ENCODE data around the gene COQ8A. TPM values are rescaled to one million over a fixed set of nuclear protein-coding genes. Genes with fewer than 3 reads are reported as not detected.
"Not testable (repeated sequence)": the region's sequence is repeated elsewhere in the genome, so short reads cannot be mapped to it uniquely, and the experiment has no call there.

The COQ8A gene
- polyA plus RNA-seq, 1 donor: 38.7 TPM

GRCh38 chr1:226950871-226951270 lies 10.8 kb downstream of the COQ8A start:
- H3K4me3 ChIP-seq (ENCODE audit: low read length): no peak overlapping the region
- WGBS (ENCODE audit: insufficient coverage, low lambda C conversion rate): no CpG with 5 or more reads among the region's 6 CpGs

GRCh38 chr1:226951286-226952117 lies 11.4 kb downstream of the COQ8A start:
- peaks cover 3% of the 10 kb centered on the region for H3K36me3 ChIP-seq (ENCODE audit: control insufficient read depth, insufficient read depth, low read length)
- WGBS (ENCODE audit: insufficient coverage, low lambda C conversion rate): 90% methylated on average over 2 of the region's 12 CpGs
- no peak overlapping the region for H3K4me3 ChIP-seq (ENCODE audit: low read length)
- DNase-seq: no peak
- H3K9me3 ChIP-seq (ENCODE audit: control insufficient read depth, low read depth, low read length): no peaks in the 10 kb centered on the region
- no peaks in the 10 kb centered on the region for H3K27me3 ChIP-seq (ENCODE audit: control insufficient read depth, insufficient read depth, low read length)
- peaks cover under 1% of the 10 kb centered on the region for H3K4me1 ChIP-seq (ENCODE audit: control insufficient read depth, insufficient read depth, low read length)
- no peak overlapping the region for H3K27ac ChIP-seq (ENCODE audit: low read length)

More at GRCh38 chr1:226950871-226951270, 10.8 kb downstream of the COQ8A start:
- Histone ChIP-seq H3K27me3 (ENCODE audit: control insufficient read depth, insufficient read depth, low read length) (no peaks in the 10 kb centered on the region), H3K4me1 (ENCODE audit: control insufficient read depth, insufficient read depth, low read length) (peaks cover 6% of the 10 kb centered on the region), H3K36me3 (ENCODE audit: control insufficient read depth, insufficient read depth, low read length) (peaks cover 3% of the 10 kb centered on the region), H3K9me3 (ENCODE audit: control insufficient read depth, low read depth, low read length) (no peaks in the 10 kb centered on the region), H3K27ac (ENCODE audit: low read length) (no peak overlapping the region)
- no peak for DNase-seq

DNA sequence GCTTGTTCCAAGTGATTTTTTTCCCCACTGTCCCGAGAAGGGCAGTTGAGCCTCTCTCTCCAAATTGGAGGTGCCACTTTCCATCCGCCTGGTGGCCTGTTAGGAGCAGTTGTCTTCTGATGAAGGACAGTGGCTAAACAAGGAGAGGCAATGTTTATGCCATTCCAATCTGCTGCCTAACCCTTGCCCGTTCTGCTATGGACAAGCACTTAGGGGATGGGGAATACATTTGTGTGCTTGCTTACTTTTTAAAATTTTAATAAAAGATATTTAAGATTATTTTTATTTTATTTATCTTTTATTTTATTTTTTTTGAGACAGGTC lies 12.0 kb downstream of the COQ8A start:
- H3K36me3 ChIP-seq (ENCODE audit: control insufficient read depth, insufficient read depth, low read length): peaks cover 3% of the 10 kb centered on the region
- no peaks in the 10 kb centered on the region for H3K9me3 ChIP-seq (ENCODE audit: control insufficient read depth, low read depth, low read length)
- WGBS (ENCODE audit: insufficient coverage, low lambda C conversion rate): no CpG with 5 or more reads among the region's 3 CpGs
- H3K27me3 ChIP-seq (ENCODE audit: control insufficient read depth, insufficient read depth, low read length): no peaks in the 10 kb centered on the region
- no peak for DNase-seq
- no peak overlapping the region for H3K4me3 ChIP-seq (ENCODE audit: low read length)
- no peak overlapping the region for H3K27ac ChIP-seq (ENCODE audit: low read length)
- no peaks in the 10 kb centered on the region for H3K4me1 ChIP-seq (ENCODE audit: control insufficient read depth, insufficient read depth, low read length)

DNA sequence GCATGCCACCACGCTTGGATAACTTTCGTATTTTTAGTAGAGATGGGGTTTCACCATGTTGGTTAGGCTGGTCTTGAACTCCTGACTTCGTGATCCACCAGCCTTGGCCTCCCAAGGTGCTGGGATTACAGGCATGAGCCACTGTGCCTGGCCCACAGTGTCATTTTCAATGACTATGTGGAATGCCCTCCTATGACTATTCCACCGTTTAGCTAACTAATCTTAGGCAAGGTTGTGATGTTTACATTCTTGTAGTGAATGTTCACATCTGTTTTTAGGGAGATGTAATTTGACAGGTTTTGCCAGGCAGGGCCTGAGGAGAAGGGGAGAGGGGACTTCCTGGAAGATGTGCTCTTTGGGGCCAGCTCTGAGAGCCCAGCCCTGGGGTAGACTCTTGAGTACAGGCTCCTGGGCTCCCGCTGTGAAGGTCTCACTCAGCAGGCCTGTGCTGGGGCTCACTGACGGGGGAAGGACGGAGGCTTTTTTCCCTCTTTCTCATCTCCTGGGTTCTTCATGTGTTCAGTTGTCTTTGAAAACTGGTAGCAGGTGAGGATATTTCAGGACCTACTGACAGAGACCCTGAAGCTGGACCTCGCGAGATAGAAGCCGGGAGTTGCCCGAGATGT lies 13.2 kb downstream of the COQ8A start:
- Histone ChIP-seq H3K27ac (ENCODE audit: low read length) (no peak overlapping the region), H3K27me3 (ENCODE audit: control insufficient read depth, insufficient read depth, low read length) (no peaks in the 10 kb centered on the region), H3K4me1 (ENCODE audit: control insufficient read depth, insufficient read depth, low read length) (no peaks in the 10 kb centered on the region), H3K4me3 (ENCODE audit: low read length) (no peak overlapping the region), H3K36me3 (ENCODE audit: control insufficient read depth, insufficient read depth, low read length) (peaks cover 3% of the 10 kb centered on the region), H3K9me3 (ENCODE audit: control insufficient read depth, low read depth, low read length) (peaks cover 2% of the 10 kb centered on the region)
- no peak for DNase-seq
- no CpG with 5 or more reads among the region's 11 CpGs for WGBS (ENCODE audit: insufficient coverage, low lambda C conversion rate)

DNA sequence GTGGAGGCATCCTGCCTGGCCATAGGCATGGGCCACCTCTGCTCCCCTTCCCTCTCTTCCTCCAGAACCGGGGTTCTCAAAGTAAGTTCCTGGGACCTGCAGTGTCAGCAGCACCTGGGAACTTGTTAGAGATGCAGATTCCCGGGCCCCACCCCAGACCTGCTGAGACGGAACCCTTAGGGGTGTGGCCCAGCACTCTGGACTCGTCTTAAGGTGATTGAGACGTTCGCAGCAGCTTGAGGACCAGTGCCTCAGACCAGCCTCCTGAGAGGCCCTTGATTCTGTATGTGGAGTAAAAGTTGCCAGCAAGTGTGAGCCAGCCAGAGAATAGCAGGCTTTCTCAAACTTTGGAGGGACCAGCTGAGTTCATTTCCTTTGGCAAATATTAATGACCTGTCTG lies 14.2 kb downstream of the COQ8A start:
- Histone ChIP-seq H3K27ac (ENCODE audit: low read length) (no peak overlapping the region), H3K4me3 (ENCODE audit: low read length) (no peak overlapping the region), H3K36me3 (ENCODE audit: control insufficient read depth, insufficient read depth, low read length) (peaks cover under 1% of the 10 kb centered on the region), H3K9me3 (ENCODE audit: control insufficient read depth, low read depth, low read length) (peaks cover 4% of the 10 kb centered on the region), H3K4me1 (ENCODE audit: control insufficient read depth, insufficient read depth, low read length) (no peaks in the 10 kb centered on the region), H3K27me3 (ENCODE audit: control insufficient read depth, insufficient read depth, low read length) (no peaks in the 10 kb centered on the region)
- DNase-seq: no peak
- no CpG with 5 or more reads among the region's 6 CpGs for WGBS (ENCODE audit: insufficient coverage, low lambda C conversion rate)

- Histone ChIP-seq H3K36me3 (ENCODE audit: control insufficient read depth, insufficient read depth, low read length) (no peaks in the 10 kb centered on the region), H3K9me3 (ENCODE audit: control insufficient read depth, low read depth, low read length) (peaks cover 4% of the 10 kb centered on the region), H3K27me3 (ENCODE audit: control insufficient read depth, insufficient read depth, low read length) (no peaks in the 10 kb centered on the region), H3K4me1 (ENCODE audit: control insufficient read depth, insufficient read depth, low read length) (no peaks in the 10 kb centered on the region), H3K4me3 (ENCODE audit: low read length) (no peak overlapping the region), H3K27ac (ENCODE audit: low read length) (no peak overlapping the region)
- no CpG with 5 or more reads among the region's 4 CpGs for whole genome bisulfite sequencing (ENCODE audit: insufficient coverage, low lambda C conversion rate)
- DNase-seq: no peak
Measured at GRCh38 chr1:226954777-226955176, 14.7 kb downstream of the COQ8A start.

- WGBS (ENCODE audit: insufficient coverage, low lambda C conversion rate): 100% methylated on average over 1 of the region's 2 CpGs
Measured at GRCh38 chr1:226955857-226956256, 15.8 kb downstream of the COQ8A start.

GRCh38 chr1:226956942-226957713 lies 17.0 kb downstream of the COQ8A start:
- Histone ChIP-seq H3K27ac (ENCODE audit: low read length) (no peak overlapping the region), H3K4me1 (ENCODE audit: control insufficient read depth, insufficient read depth, low read length) (no peaks in the 10 kb centered on the region), H3K27me3 (ENCODE audit: control insufficient read depth, insufficient read depth, low read length) (no peaks in the 10 kb centered on the region), H3K4me3 (ENCODE audit: low read length) (no peak overlapping the region), H3K9me3 (ENCODE audit: control insufficient read depth, low read depth, low read length) (peaks cover 12% of the 10 kb centered on the region), H3K36me3 (ENCODE audit: control insufficient read depth, insufficient read depth, low read length) (peaks cover under 1% of the 10 kb centered on the region)
- no peak for DNase-seq
- WGBS (ENCODE audit: insufficient coverage, low lambda C conversion rate): 92% methylated on average over 2 of the region's 6 CpGs

More at GRCh38 chr1:226955857-226956256, 15.8 kb downstream of the COQ8A start:
- H3K4me3 ChIP-seq (ENCODE audit: low read length); H3K27ac ChIP-seq (ENCODE audit: low read length); H3K27me3 ChIP-seq (ENCODE audit: control insufficient read depth, insufficient read depth, low read length); H3K36me3 ChIP-seq (ENCODE audit: control insufficient read depth, insufficient read depth, low read length); H3K4me1 ChIP-seq (ENCODE audit: control insufficient read depth, insufficient read depth, low read length); DNase-seq: not testable (repeated sequence)
- peaks cover 12% of the 10 kb centered on the region for H3K9me3 ChIP-seq (ENCODE audit: control insufficient read depth, low read depth, low read length)

- Histone ChIP-seq H3K27me3 (ENCODE audit: control insufficient read depth, insufficient read depth, low read length) (no peaks in the 10 kb centered on the region), H3K4me3 (ENCODE audit: low read length) (no peak overlapping the region), H3K9me3 (ENCODE audit: control insufficient read depth, low read depth, low read length) (peaks cover 12% of the 10 kb centered on the region), H3K36me3 (ENCODE audit: control insufficient read depth, insufficient read depth, low read length) (peaks cover 7% of the 10 kb centered on the region), H3K4me1 (ENCODE audit: control insufficient read depth, insufficient read depth, low read length) (no peaks in the 10 kb centered on the region), H3K27ac (ENCODE audit: low read length) (no peak overlapping the region)
- WGBS (ENCODE audit: insufficient coverage, low lambda C conversion rate): 96% methylated on average over 4 of the region's 11 CpGs
- no peak for DNase-seq
Measured at GRCh38 chr1:226957714-226958113, 17.6 kb downstream of the COQ8A start.

DNA sequence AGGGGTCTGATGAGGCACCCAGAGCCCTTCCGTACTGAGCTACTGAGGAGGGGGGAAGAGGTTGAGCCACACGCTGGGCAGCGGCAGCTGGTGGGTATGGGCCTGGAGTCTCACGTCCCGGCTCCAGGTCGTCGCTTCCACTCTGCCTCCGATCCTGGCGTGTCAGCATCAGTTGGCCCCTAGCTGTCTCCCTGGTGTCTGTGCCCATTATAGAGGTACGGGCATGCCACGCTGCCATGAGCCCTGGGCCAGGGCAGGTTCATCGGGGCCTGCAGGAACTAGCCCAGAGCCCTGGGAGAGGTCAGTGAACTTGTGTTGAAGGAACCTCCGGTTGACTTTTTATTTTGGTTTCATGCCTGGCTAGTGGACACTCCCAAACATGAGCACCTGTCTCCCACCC lies 18.2 kb downstream of the COQ8A start:
- no peaks in the 10 kb centered on the region for H3K4me1 ChIP-seq (ENCODE audit: control insufficient read depth, insufficient read depth, low read length)
- no CpG with 5 or more reads among the region's 13 CpGs for WGBS (ENCODE audit: insufficient coverage, low lambda C conversion rate)
- no peak overlapping the region for H3K27ac ChIP-seq (ENCODE audit: low read length)
- peaks cover 10% of the 10 kb centered on the region for H3K36me3 ChIP-seq (ENCODE audit: control insufficient read depth, insufficient read depth, low read length)
- no peaks in the 10 kb centered on the region for H3K27me3 ChIP-seq (ENCODE audit: control insufficient read depth, insufficient read depth, low read length)
- no peak overlapping the region for H3K4me3 ChIP-seq (ENCODE audit: low read length)
- peaks cover 12% of the 10 kb centered on the region for H3K9me3 ChIP-seq (ENCODE audit: control insufficient read depth, low read depth, low read length)
- DNase-seq: no peak
